ENCODE results near the gene FBXL16. TPM values are rescaled to one million over a fixed set of nuclear protein-coding genes. Genes with fewer than 3 reads are reported as not detected.

Gene FBXL16
- total RNA-seq, 1 donor from 2014 or later, result 85.1 TPM

GRCh38 chr16:673399-673991 is 32.1 kb downstream of the FBXL16 start:
- Mint-ChIP-seq H3K9me3 (ENCODE audit: unreplicated experiment) (peaks cover 3% of the 10 kb centered on the region), H3K27ac (ENCODE audit: unreplicated experiment) (no peak overlapping the region), H3K4me1 (ENCODE audit: low read depth, unreplicated experiment) (no peaks in the 10 kb centered on the region), H3K27me3 (ENCODE audit: unreplicated experiment) (peaks cover 4% of the 10 kb centered on the region), H3K4me3 (ENCODE audit: unreplicated experiment) (no peak overlapping the region), H3K36me3 (ENCODE audit: unreplicated experiment) (no peaks in the 10 kb centered on the region)
- DNase-seq, result no peak
- TF ChIP-seq CTCF (IDR thresholded peaks at IDR 0.05; ENCODE audit: partially characterized antibody, unreplicated experiment), result no peak

- peaks cover 4% of the 10 kb centered on the region for H3K27me3 Mint-ChIP-seq (ENCODE audit: unreplicated experiment)
- no peaks in the 10 kb centered on the region for H3K4me1 Mint-ChIP-seq (ENCODE audit: low read depth, unreplicated experiment)
- H3K27ac Mint-ChIP-seq (ENCODE audit: unreplicated experiment), result no peak overlapping the region
- no peak for DNase-seq
- peaks cover 3% of the 10 kb centered on the region for H3K9me3 Mint-ChIP-seq (ENCODE audit: unreplicated experiment)
- H3K36me3 Mint-ChIP-seq (ENCODE audit: unreplicated experiment), result no peaks in the 10 kb centered on the region
- no peak overlapping the region for H3K4me3 Mint-ChIP-seq (ENCODE audit: unreplicated experiment)
- no peak for TF ChIP-seq CTCF (IDR thresholded peaks at IDR 0.05; ENCODE audit: partially characterized antibody, unreplicated experiment)
Measured at GRCh38 chr16:672851-673250, 32.8 kb downstream of the FBXL16 start.

- DNase-seq, result no peak
- Mint-ChIP-seq H3K4me3 (ENCODE audit: unreplicated experiment) (no peak overlapping the region), H3K9me3 (ENCODE audit: unreplicated experiment) (peaks cover 3% of the 10 kb centered on the region), H3K27ac (ENCODE audit: unreplicated experiment) (no peak overlapping the region), H3K36me3 (ENCODE audit: unreplicated experiment) (no peaks in the 10 kb centered on the region), H3K4me1 (ENCODE audit: low read depth, unreplicated experiment) (peaks cover 2% of the 10 kb centered on the region), H3K27me3 (ENCODE audit: unreplicated experiment) (peaks cover 6% of the 10 kb centered on the region)
- no peak for TF ChIP-seq CTCF (IDR thresholded peaks at IDR 0.05; ENCODE audit: partially characterized antibody, unreplicated experiment)
Measured at GRCh38 chr16:672371-672770, 33.2 kb downstream of the FBXL16 start.

GRCh38 chr16:671353-672131 is 34.1 kb downstream of the FBXL16 start:
- Mint-ChIP-seq H3K9me3 (ENCODE audit: unreplicated experiment) (peaks cover 3% of the 10 kb centered on the region), H3K4me1 (ENCODE audit: low read depth, unreplicated experiment) (peaks cover 2% of the 10 kb centered on the region), H3K36me3 (ENCODE audit: unreplicated experiment) (no peaks in the 10 kb centered on the region), H3K4me3 (ENCODE audit: unreplicated experiment) (no peak overlapping the region), H3K27me3 (ENCODE audit: unreplicated experiment) (peaks cover 6% of the 10 kb centered on the region), H3K27ac (ENCODE audit: unreplicated experiment) (no peak overlapping the region)
- DNase-seq, result no peak
- no peak for TF ChIP-seq CTCF (IDR thresholded peaks at IDR 0.05; ENCODE audit: partially characterized antibody, unreplicated experiment)
